ENCODE measurements around the gene OR2AE1.
"Not testable (repeated sequence)": the region's sequence is repeated elsewhere in the genome, so short reads cannot be mapped to it uniquely, and the experiment has no call there.

The OR2AE1 gene

GRCh38 chr7:99901581-99901980, 24.7 kb upstream of the OR2AE1 start:
- no peak for TF ChIP-seq CTCF (IDR thresholded peaks at IDR 0.05; ENCODE audit: low read depth, low read length)
- no peak for DNase-seq (ENCODE audit: extremely low read depth, low read depth)

- DNase-seq (ENCODE audit: extremely low read depth, low read depth), result no peak
- TF ChIP-seq CTCF (IDR thresholded peaks at IDR 0.05; ENCODE audit: low read depth, low read length), result no peak
Observed at GRCh38 chr7:99899830-99900519, 23.1 kb upstream of the OR2AE1 start.

- DNase-seq (ENCODE audit: extremely low read depth, low read depth), result no peak
- no peak for TF ChIP-seq CTCF (IDR thresholded peaks at IDR 0.05; ENCODE audit: low read depth, low read length)
Observed at GRCh38 chr7:99898836-99899235, 22.0 kb upstream of the OR2AE1 start.

- TF ChIP-seq CTCF (IDR thresholded peaks at IDR 0.05; ENCODE audit: low read depth, low read length), result no peak
- no peak for DNase-seq (ENCODE audit: extremely low read depth, low read depth)
Observed at GRCh38 chr7:99898023-99898357, 21.2 kb upstream of the OR2AE1 start.

GRCh38 chr7:99897322-99898022, 20.6 kb upstream of the OR2AE1 start:
- TF ChIP-seq CTCF (IDR thresholded peaks at IDR 0.05; ENCODE audit: low read depth, low read length), result no peak
- no peak for DNase-seq (ENCODE audit: extremely low read depth, low read depth)

- DNase-seq (ENCODE audit: extremely low read depth, low read depth), result no peak
- TF ChIP-seq CTCF (IDR thresholded peaks at IDR 0.05; ENCODE audit: low read depth, low read length), result no peak
Observed at GRCh38 chr7:99894738-99895137, 17.9 kb upstream of the OR2AE1 start.

GRCh38 chr7:99893280-99893679, 16.4 kb upstream of the OR2AE1 start:
- TF ChIP-seq CTCF (IDR thresholded peaks at IDR 0.05; ENCODE audit: low read depth, low read length), result no peak
- no peak for DNase-seq (ENCODE audit: extremely low read depth, low read depth)

- DNase-seq (ENCODE audit: extremely low read depth, low read depth), result not testable (repeated sequence)
Observed at GRCh38 chr7:99890348-99890747, 13.5 kb upstream of the OR2AE1 start.

GRCh38 chr7:99888366-99888765, 11.5 kb upstream of the OR2AE1 start:
- DNase-seq (ENCODE audit: extremely low read depth, low read depth), result not testable (repeated sequence)

Measured in AG09319 (cell line).